DMS53 treated with DMSO at 0.1 percent for 48 hours (cell line): ENCODE data around the gene HACL1.

Source experiments
- DNase-seq: peaks from one replicate; lab custom pipeline; 2025; ENCODE audit not compliant: unreplicated experiment; lab: John Stamatoyannopoulos, UW

HACL1 gene

GRCh38 chr3:15528854-15529537 lies 72.4 kb downstream of the HACL1 start:
- no peak for DNase-seq

GRCh38 chr3:15527031-15527459 lies 74.3 kb downstream of the HACL1 start:
- DNase-seq: no peak

- no peak for DNase-seq
Observed at GRCh38 chr3:15525790-15526189, 75.6 kb downstream of the HACL1 start.

- DNase-seq: no peak
Observed at GRCh38 chr3:15523660-15524417, 77.5 kb downstream of the HACL1 start.

GRCh38 chr3:15522016-15522415 lies 79.4 kb downstream of the HACL1 start:
- no peak for DNase-seq

GRCh38 chr3:15521573-15521965 lies 79.8 kb downstream of the HACL1 start, which contains the start of gene COLQ:
Gene COLQ (minus strand): TSS chr3:15521706. CDS start chr3:15521625, 81 bp downstream.
- DNase-seq: no peak

- no peak for DNase-seq
Observed at GRCh38 chr3:15520804-15521572, 80.4 kb downstream of the HACL1 start.

GRCh38 chr3:15520185-15520584 lies 81.2 kb downstream of the HACL1 start:
- DNase-seq: no peak

GRCh38 chr3:15519096-15519495 lies 82.3 kb downstream of the HACL1 start:
- DNase-seq: no peak

- no peak for DNase-seq
Observed at GRCh38 chr3:15514663-15515340, 86.6 kb downstream of the HACL1 start.

GRCh38 chr3:15513810-15514662 lies 87.3 kb downstream of the HACL1 start:
- DNase-seq: no peak

GRCh38 chr3:15513116-15513515 lies 88.3 kb downstream of the HACL1 start:
- DNase-seq: no peak

GRCh38 chr3:15512166-15512565 lies 89.2 kb downstream of the HACL1 start:
- DNase-seq: no peak

- DNase-seq: no peak
Observed at GRCh38 chr3:15511156-15511555, 90.2 kb downstream of the HACL1 start.
